ENCODE data around the gene KRT17.

The KRT17 gene

DNA sequence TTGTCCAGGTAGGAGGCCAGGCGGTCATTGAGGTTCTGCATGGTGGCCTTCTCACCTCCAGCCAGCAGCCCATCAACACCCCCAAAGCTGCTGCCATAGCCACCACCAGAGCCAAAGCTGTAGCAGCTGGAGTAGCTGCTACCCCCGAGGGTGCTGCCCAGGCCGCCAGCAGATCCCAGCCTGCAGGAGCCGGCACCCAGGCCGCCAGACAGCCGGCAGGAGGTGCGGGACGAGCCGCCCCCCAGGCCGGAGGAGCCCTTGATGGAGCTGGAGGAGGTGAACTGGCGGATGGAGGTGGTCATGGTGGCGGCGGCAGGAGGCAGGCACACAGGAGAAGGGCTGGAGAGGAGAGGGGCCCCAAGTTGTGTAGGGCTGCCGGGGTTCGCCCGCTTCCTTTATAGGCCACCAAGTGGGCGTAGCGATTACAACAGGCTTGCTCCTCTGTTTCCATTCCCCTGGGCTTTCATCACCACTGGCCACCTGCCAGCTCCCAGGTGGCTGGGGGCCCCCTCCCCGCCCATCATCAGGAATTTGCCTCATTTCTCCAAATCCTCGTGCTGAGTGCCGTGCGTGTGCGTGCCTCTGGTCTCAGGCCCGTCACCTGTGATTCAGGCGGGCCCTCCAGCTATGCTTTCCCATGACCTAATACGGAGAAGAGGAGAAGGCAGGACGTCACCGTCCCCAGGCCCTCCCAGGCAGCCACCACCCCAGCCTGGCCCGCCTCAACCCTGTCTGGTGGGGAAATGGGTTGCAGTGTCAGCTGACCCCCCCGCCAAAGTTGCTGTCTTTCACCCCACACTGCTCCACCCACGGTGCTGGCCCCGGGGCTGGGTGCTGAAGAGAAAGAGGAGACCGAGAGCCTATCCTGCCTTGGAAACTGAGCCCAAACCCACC, at the start of gene KRT17:
Gene KRT17, minus strand, starts transcription at position 368 of the 894 bp plus-strand sequence. Its CDS starts 66 bp downstream, at position 302.
- no peak for DNase-seq (ENCODE audit: low read depth in 2 of 2)

DNA sequence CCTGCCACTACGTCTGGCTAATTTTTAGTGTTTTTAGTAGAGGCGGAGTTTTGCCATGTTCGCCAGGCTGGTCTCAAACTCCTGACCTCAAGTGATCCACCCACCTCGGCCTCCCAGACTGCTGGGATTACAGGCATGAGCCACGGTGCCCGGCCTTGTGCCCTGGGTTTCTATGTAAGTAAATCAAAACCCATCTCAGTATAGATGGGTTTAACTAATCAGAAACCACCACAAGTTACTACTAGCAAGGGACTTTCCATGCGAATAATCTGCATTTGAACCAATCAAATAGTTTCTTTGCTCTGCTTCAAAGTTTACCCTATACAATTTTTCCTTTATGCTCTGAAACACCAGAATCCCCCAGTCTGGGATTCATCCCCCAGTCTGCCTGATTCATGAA, 47.8 kb upstream of the KRT17 start:
- DNase-seq (ENCODE audit: low read depth in 2 of 2) = no peak

DNA sequence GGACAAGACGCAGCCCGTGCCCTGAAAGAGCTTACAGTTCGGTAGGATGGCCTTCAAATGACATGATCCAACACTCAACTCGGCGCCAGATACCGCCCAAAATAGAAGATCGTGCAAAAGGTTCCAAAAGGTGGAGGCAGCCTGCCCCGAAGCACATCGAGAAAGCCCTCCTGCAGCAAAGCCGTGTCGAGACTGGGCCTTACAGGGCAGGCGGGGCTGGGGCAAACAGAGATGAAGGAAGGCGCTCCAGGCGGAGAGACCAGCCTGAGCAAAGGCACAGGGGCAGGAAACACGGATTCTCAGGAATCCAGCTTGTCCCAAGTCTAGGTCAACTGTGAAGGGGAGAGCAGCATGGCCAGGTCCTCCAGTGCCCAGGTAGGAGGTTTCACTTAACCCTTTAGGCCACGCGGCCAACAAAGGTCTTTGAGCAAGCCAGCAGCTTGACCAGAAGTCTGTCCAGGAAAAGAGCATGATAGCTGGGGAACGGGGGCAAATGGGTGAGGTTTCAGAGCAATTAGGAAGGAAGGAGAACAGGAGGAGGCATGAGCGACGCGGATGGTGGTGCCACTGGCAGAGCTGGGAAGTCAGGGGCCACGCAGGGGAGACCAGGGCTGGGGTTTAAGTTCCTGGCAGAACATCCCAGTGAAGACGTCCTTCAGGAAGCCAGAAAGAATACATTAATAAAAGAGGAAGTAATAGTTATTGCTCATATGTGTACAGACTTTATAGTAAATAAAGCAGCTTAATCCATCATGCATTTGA, 43.1 kb upstream of the KRT17 start:
- no peak for DNase-seq (ENCODE audit: low read depth in 2 of 2)

DNA sequence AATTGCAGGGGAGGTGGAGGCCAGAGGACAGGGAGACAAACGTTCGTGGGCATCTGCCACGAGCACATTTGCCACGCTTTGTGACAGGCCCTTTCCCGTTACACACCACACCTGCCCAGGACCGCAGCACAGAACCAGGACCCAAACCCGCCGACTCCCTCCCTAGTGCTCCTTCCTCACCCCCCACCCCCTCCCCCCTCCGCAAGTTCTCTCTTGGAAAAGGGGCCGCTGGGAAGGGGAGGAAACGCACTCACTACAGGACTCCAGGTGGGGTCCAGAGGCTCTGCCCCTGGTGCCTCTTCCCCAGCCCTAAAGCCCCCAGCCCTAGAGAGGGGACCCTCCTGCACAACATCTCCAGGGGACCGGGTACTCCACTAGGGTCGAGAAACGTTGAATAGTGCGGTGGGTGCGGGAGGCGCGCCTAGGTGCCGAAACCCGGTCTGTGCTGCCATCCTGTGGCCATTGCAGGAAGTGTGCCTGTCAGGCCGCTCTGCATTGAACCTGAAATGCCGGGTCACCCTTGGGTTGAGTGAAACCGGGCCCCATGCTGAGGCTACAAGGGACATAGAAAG, 42.4 kb upstream of the KRT17 start:
- DNase-seq (ENCODE audit: low read depth in 2 of 2) = peak; percentile 84 to 89

- peak; percentile 38 to 64 for DNase-seq (ENCODE audit: low read depth in 2 of 2)
These were observed 41.9 kb upstream of the KRT17 start for GRCh38 chr17:41666237-41666641.

- DNase-seq (ENCODE audit: low read depth in 2 of 2) = peak; percentile 87 to 91
These were observed 41.3 kb upstream of the KRT17 start for GRCh38 chr17:41665566-41666236.

- no peak for DNase-seq (ENCODE audit: low read depth in 2 of 2)
These were observed 40.5 kb upstream of the KRT17 start for GRCh38 chr17:41664587-41665565.

DNA sequence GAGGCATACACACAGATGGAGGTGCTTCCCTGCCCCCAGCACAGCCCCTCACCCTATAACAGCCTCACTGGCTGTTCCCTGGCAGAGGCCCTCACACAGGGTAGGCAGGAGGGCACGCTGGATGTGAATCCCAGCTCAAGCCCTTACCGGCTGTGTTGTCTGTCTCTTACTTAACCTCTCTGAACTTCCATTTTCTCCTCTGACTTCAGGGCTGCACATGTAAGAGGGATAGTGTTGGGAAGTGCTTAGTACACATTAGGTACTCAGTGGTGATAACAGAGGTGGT, 39.7 kb upstream of the KRT17 start:
- no peak for DNase-seq (ENCODE audit: low read depth in 2 of 2)

GRCh38 chr17:41663451-41664171, 39.2 kb upstream of the KRT17 start:
- no peak for DNase-seq (ENCODE audit: low read depth in 2 of 2)

DNA sequence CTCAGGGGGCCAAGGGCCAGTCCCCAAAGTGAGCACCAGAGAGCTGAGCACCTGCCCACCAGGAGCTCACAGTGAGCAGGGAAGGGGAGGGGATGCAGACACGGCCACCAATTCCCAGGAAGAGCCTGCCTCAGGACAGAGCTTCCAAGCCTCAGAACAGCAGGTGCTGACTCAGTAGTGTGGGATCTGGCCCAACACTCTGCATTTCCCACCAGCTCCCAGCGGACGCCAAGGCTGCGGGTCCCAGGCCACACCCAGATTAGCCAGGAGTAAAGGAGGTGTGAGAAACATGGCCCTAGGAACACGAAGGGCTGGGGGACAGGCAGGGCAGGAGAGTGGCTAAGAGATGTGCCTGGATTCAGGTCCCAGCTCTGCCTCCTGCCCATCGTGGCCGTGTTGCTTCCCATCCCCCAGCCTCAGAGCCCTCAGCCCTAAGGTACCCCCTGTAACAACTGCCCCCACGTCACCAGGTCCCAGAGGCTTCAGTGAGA, 35.9 kb upstream of the KRT17 start:
- DNase-seq (ENCODE audit: low read depth in 2 of 2) = no peak

GRCh38 chr17:41659427-41660212, 35.2 kb upstream of the KRT17 start:
- no peak for DNase-seq (ENCODE audit: low read depth in 2 of 2)

DNA sequence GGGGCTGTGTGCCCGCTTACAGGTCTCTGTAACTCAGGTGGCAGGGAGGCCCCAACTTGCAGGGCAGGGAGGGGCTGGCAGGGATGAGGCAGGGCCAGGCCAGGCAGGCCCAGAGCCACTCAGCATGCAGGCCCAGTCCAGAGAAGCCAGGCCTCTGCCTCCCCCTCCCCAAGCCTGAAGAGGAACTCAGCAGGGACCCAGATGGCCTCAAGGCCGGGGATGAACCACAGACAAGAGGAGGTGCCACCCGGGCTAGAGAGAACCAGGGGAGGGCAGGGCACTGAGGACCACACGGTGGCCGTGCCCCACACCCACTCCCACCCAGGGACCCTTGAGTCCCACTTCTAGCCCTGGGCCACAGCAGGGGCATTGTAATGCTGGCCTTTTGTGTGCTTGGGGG, 34.5 kb upstream of the KRT17 start:
- no peak for DNase-seq (ENCODE audit: low read depth in 2 of 2)

- no peak for DNase-seq (ENCODE audit: low read depth in 2 of 2)
These were observed 33.6 kb upstream of the KRT17 start for GRCh38 chr17:41657936-41658335.

DNA sequence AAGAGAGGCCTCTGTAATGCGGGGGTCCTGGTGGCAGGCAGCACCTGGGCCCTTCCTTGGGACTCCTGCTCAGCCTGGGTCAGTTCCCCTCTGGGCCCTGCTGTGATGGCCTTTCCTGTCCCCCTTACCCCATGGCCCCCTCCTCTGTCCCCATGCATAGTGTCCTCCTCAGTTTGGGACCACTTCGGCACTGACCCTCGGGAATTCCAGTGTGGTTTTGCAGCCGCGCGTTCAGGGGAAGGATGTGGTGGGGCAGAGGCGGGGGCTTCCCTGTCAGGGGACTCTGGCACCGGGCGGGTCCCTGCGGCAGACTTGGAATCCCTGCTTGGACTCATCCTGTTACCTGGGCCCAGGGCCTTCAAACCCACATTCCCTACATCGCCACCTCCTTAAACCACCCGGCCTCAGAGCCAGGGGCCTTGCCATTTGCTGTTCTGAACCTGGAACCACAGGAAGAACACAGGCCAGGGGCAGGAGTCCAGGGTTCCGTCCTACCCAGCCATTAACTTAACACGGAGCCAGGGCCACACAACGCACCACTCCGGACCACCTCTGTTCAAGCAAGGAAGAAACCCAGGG, 32.9 kb upstream of the KRT17 start:
- DNase-seq (ENCODE audit: low read depth in 2 of 2) = no peak

- DNase-seq (ENCODE audit: low read depth in 2 of 2) = no peak
These were observed 32.1 kb upstream of the KRT17 start for GRCh38 chr17:41656249-41657023.

DNA sequence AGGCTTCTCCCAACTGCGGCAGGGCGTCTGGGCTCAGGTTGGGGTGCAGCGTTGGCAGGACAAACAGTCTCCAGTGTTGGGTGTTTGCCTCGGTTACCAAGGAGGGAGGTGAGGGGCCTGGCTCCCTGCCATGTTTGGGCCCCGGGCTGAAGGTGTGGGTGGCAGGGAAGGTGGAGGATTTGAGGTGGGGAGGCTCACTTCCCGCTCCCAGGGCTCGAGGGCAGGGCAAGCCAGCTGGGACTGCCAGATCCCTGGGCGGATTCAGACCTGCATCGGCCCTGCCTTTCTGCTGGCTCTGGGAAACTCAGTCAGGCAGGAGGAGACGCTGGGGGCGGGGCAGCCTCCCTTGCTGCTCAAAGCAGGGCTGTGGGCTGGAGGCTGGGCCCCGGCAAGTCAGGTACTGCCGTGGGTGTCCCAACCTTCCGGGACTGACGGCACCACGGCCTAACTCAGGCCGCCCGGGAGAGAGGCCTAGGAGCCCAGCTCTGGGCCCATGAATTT, 31.3 kb upstream of the KRT17 start:
- no peak for DNase-seq (ENCODE audit: low read depth in 2 of 2)

GRCh38 chr17:41654678-41655607, 30.6 kb upstream of the KRT17 start:
- no peak for DNase-seq (ENCODE audit: low read depth in 2 of 2)

Measured in stimulated activated CD4-positive, alpha-beta T cell treated with anti-CD3 and anti-CD28 coated beads, Interleukin-4, amount 100 ng/mL, for 48 hours (primary cell).